H1 (cell line): ENCODE data around the gene PDZD4. TPM values are rescaled to one million over a fixed set of nuclear protein-coding genes. Genes with fewer than 3 reads are reported as not detected.

Experiments used
- CTCF ChIA-PET: fragments of 300-600 bp; sonication (Branson Sonifier 250); formaldehyde crosslinking; loops from one replicate; lab custom pipeline; 2021; ENCODE audit not compliant: partially characterized antibody; lab: Charles Lee
- POLR2A ChIA-PET: fragments of 300-600 bp; sonication (Branson Sonifier 250); formaldehyde crosslinking; loops from one replicate; lab custom pipeline; 2021; ENCODE audit warnings: inconsistent platforms; ENCODE audit not compliant: partially characterized antibody; lab: Charles Lee
- DNase-seq, 2 experiments: peaks; one replicate each; pipeline versions ENCODE4 v3.0.0 to v3.0.0-alpha.2; 2010 to 2022; ENCODE audit warnings: low spot score in 2 of 2, low read depth in 1 of 2, mixed read lengths in 1 of 2
- FAIRE-seq: peaks from 2 replicates; lab custom pipeline; 2011; peaks lifted over from hg19 to GRCh38; lab: Jason Lieb, UNC
- H2AFZ ChIP-seq: 2 replicates; pipeline ENCODE4 v1.8.1; 2012; ENCODE audit warnings: low read length, inconsistent platforms
- H2AK5ac ChIP-seq: 2 replicates; pipeline ENCODE4 v1.6.1; 2013; ENCODE audit warnings: low read depth, low read length
- H2BK120ac ChIP-seq: replicated peaks from 2 replicates; pipeline ENCODE3; 2013; ENCODE audit warnings: low read depth, low read length, inconsistent platforms
- H2BK12ac ChIP-seq: 2 replicates; pipeline ENCODE4 v1.6.1; 2013; ENCODE audit warnings: low read depth, low read length
- H2BK15ac ChIP-seq: 2 replicates; pipeline ENCODE4 v1.6.1; 2013; ENCODE audit warnings: low read length
- H2BK20ac ChIP-seq: 2 replicates; pipeline ENCODE4 v1.6.1; 2013; ENCODE audit warnings: low read length
- H2BK5ac ChIP-seq: 2 replicates; pipeline ENCODE4 v1.6.1; 2013; ENCODE audit warnings: low read depth, low read length
- H3K14ac ChIP-seq: 2 replicates; pipeline ENCODE4 v1.6.1; 2013; ENCODE audit warnings: inconsistent platforms; ENCODE audit not compliant: insufficient read length
- H3K18ac ChIP-seq: 2 replicates; pipeline ENCODE4 v1.6.1; 2013; ENCODE audit warnings: low read length; ENCODE audit errors: extremely low read depth
- H3K23ac ChIP-seq: 2 replicates; pipeline ENCODE4 v1.6.1; 2013; ENCODE audit warnings: inconsistent platforms; ENCODE audit not compliant: insufficient read length
- H3K23me2 ChIP-seq: 2 replicates; pipeline ENCODE4 v1.6.1; 2013; ENCODE audit warnings: low read depth, low read length
- H3K27ac ChIP-seq: 2 replicates; pipeline ENCODE4 v1.6.1; 2011; ENCODE audit warnings: low read depth, low read length, inconsistent platforms
- H3K27me3 ChIP-seq, 4 experiments: replicated peaks in 1 of 4; 1 replicate in 1 of 4; 2 replicates in 3 of 4; pipeline versions ENCODE4 v1.6.1 to v1.8.1; 2011 to 2013; ENCODE audit warnings: low read length in 3 of 4, mild to moderate bottlenecking in 3 of 4, inconsistent platforms in 2 of 4, mixed read lengths in 2 of 4, moderate library complexity in 1 of 4; ENCODE audit not compliant: control insufficient read depth in 3 of 4, insufficient read depth in 3 of 4; ENCODE audit errors: extremely low read depth in 1 of 4
- H3K36me3 ChIP-seq, 4 experiments: 2 replicates each; pipeline versions ENCODE4 v1.6.1 to v1.8.1; 2011 to 2013; ENCODE audit warnings: mild to moderate bottlenecking in 4 of 4, low read length in 3 of 4, moderate library complexity in 2 of 4, control low read depth in 1 of 4, inconsistent platforms in 1 of 4; ENCODE audit not compliant: insufficient read depth in 4 of 4, control insufficient read depth in 2 of 4
- H3K4ac ChIP-seq: replicated peaks from 2 replicates; pipeline ENCODE3; 2013; ENCODE audit warnings: low read length, low read depth, mixed read lengths, inconsistent platforms; ENCODE audit not compliant: insufficient read length
- H3K4me1 ChIP-seq, 4 experiments: replicated peaks in 1 of 4; 1 replicate in 1 of 4; 2 replicates in 3 of 4; pipeline versions ENCODE4 v1.6.1 to v1.8.1; 2011 to 2013; ENCODE audit warnings: low read length in 3 of 4, inconsistent platforms in 2 of 4, mixed read lengths in 1 of 4; ENCODE audit not compliant: insufficient read depth in 4 of 4, control insufficient read depth in 3 of 4
- H3K4me2 ChIP-seq, 2 experiments: 2 replicates each; pipeline versions ENCODE4 v1.6.1 to v1.8.1; 2011 to 2013; ENCODE audit warnings: low read depth in 2 of 2, low read length in 2 of 2, control low read depth in 1 of 2, inconsistent platforms in 1 of 2, mild to moderate bottlenecking in 1 of 2; ENCODE audit not compliant: insufficient read depth in 1 of 2
- H3K4me3 ChIP-seq, 4 experiments: fragments of 200-600, 300-600 bp in 1 of 4; sonication (generic), shearing (Covaris generic), sonication (Bioruptor Twin) in 1 of 4; 2 replicates each; pipeline versions ENCODE4 v1.5.1 to v1.8.1; 2011 to 2016; ENCODE audit warnings: low read length in 4 of 4, low read depth in 3 of 4, control low read depth in 2 of 4, inconsistent platforms in 2 of 4, mild to moderate bottlenecking in 2 of 4, mixed read lengths in 1 of 4, moderate library complexity in 1 of 4; ENCODE audit not compliant: insufficient read depth in 2 of 4; ENCODE audit errors: extremely low read depth in 1 of 4
- H3K56ac ChIP-seq: replicated peaks from 2 replicates; pipeline ENCODE3; 2013; ENCODE audit warnings: low read depth, mild to moderate bottlenecking, mixed read lengths, low read length, inconsistent platforms; ENCODE audit not compliant: insufficient read length
- H3K79me1 ChIP-seq: 2 replicates; pipeline ENCODE4 v1.6.1; 2013; ENCODE audit warnings: low read depth, low read length, control low read depth
- H3K79me2 ChIP-seq, 2 experiments: 2 replicates each; pipeline versions ENCODE4 v1.6.1 to v1.8.1; 2012 to 2013; ENCODE audit warnings: low read length in 2 of 2, mild to moderate bottlenecking in 2 of 2, inconsistent platforms in 1 of 2; ENCODE audit not compliant: insufficient read depth in 2 of 2, control insufficient read depth in 1 of 2
- H3K9ac ChIP-seq, 4 experiments: replicated peaks in 1 of 4; 1 replicate in 1 of 4; 2 replicates in 3 of 4; pipeline versions ENCODE4 v1.6.1 to v1.8.1; 2011 to 2013; ENCODE audit warnings: low read depth in 3 of 4, low read length in 3 of 4, control low read depth in 2 of 4, mild to moderate bottlenecking in 2 of 4, moderate library complexity in 2 of 4, inconsistent platforms in 1 of 4; ENCODE audit errors: extremely low read depth in 1 of 4
- H3K9me3 ChIP-seq, 2 experiments: 2 replicates each; pipeline versions ENCODE4 v1.6.1 to v1.8.1; 2012 to 2013; ENCODE audit warnings: mild to moderate bottlenecking in 2 of 2, moderate library complexity in 2 of 2, control low read depth in 1 of 2, inconsistent platforms in 1 of 2, low read depth in 1 of 2, low read length in 1 of 2, mixed read lengths in 1 of 2; ENCODE audit not compliant: insufficient read depth in 2 of 2
- H4K20me1 ChIP-seq, 2 experiments: replicated peaks in 1 of 2; 2 replicates each; pipeline versions ENCODE3 to v1.8.1; 2011 to 2013; ENCODE audit warnings: inconsistent platforms in 2 of 2, low read length in 2 of 2, mild to moderate bottlenecking in 1 of 2; ENCODE audit not compliant: insufficient read depth in 2 of 2, control insufficient read depth in 1 of 2
- H4K5ac ChIP-seq: 2 replicates; pipeline ENCODE4 v1.6.1; 2013; ENCODE audit warnings: low read length, low read depth, mixed read lengths, inconsistent platforms; ENCODE audit not compliant: insufficient read length
- H4K8ac ChIP-seq: 2 replicates; pipeline ENCODE4 v1.8.0; 2013; ENCODE audit warnings: mild to moderate bottlenecking, moderate library complexity, low read length, inconsistent platforms; ENCODE audit not compliant: insufficient read depth; ENCODE audit errors: extremely low read depth
- H4K91ac ChIP-seq: replicated peaks from 2 replicates; pipeline ENCODE3; 2013; ENCODE audit warnings: low read length, mixed read lengths, inconsistent platforms; ENCODE audit not compliant: insufficient read length
- CTCF ChIP-seq, 3 experiments: IDR thresholded peaks; 1 replicate in 2 of 3; 2 replicates in 1 of 3; pipeline versions ENCODE4 v1.5.1 to v1.6.1; 2011; ENCODE audit warnings: low read length in 3 of 3, mild to moderate bottlenecking in 3 of 3, inconsistent platforms in 2 of 3, low read depth in 1 of 3, moderate library complexity in 1 of 3; ENCODE audit not compliant: insufficient read depth in 1 of 3; ENCODE audit errors: control extremely low read depth in 1 of 3
- SIX5 ChIP-seq: IDR thresholded peaks from 2 replicates; pipeline ENCODE4 v1.6.1; 2011; ENCODE audit warnings: mild to moderate bottlenecking, low read depth, low read length
- WGBS, 2 experiments: shearing (Covaris generic) in 1 of 2; methylation state at CpG; one replicate each; pipeline versions ENCODE4 v1.1.6 to v1.1.7; 2013 to 2015; ENCODE audit warnings: low lambda C conversion rate in 2 of 2, mixed read lengths in 2 of 2, inconsistent platforms in 1 of 2, low coverage in 1 of 2, missing lambda C conversion rate in 1 of 2; ENCODE audit not compliant: insufficient replicate concordance in 2 of 2, insufficient coverage in 1 of 2, insufficient read length in 1 of 2; ENCODE audit errors: extremely low coverage in 1 of 2, missing lambda C conversion rate in 1 of 2; 5-methylcytosine and 5-hydroxymethylcytosine counted together
- polyA plus RNA-seq, 7 experiments: library from polyadenylated mRNA; depleted of rRNA in 3 of 7; stranded (reverse) in 5 of 7; unstranded in 2 of 7; fragments of >200 nt in 5 of 7; fragments of 200-250 nt in 2 of 7; gene quantifications; 1 replicate in 5 of 7; 2 replicates in 1 of 7; 4 replicates in 1 of 7; pipeline versions ENCODE4 v1.2.1 to v1.2.3, GENCODE V29; 2011 to 2013; ENCODE audit warnings: missing spikeins in 2 of 7, mixed read lengths in 2 of 7
- total RNA-seq: library from RNA; stranded (reverse); fragmentation: NEBNext Ultra II Directional; extraction: Animal tissue kit (Norgen Biotek cat#: 25700); gene quantifications from 2 replicates; pipeline ENCODE4 v1.2.1, GENCODE V29; 2021

The PDZD4 gene
- total and polyA plus RNA-seq, 2 of the 8 experiments (the other 6 are each of a cell fraction or from before 2014, with no cell fraction given) = 45.8 to 169 TPM

DNA sequence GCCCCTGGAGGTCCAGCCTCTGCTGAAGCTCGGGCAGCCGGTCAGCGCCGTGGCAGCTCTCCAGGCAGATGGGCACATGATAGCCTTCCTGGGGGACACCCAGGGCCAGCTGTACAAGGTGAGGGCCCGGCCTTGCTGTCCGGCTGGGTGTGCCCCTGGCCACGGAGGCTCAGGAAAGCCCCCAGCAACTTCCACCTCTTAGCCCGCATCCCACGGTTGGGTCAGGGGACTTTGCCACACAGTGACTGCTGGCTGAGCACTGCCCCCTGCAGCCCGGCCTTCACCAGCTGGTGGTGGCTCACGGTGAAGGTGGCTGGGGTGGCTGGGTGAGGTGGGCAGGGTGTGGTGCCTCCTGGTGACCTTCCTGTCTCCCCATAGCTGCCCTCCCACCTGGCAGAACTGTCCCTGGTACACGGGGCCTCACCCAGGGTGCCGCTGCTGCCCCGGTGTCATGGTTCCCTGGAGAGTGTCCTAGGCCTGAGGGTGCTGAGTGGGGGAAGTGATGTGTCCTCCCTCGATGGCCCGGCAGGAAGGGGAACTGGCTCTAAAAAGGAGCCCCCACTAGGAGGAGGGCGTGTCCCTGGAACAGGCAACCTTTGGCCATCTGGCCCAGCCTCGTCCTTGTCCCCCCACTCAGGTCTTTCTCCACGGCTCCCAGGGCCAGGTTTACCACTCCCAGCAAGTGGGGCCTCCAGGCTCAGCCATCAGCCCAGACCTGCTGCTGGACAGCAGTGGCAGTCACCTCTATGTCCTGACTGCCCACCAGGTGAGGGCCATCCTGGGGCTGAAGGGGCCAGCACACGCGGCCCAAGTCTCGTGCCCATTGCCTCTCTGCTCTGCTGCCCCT is 61.8 kb downstream of the PDZD4 start:
- H3K79me2 ChIP-seq = no peaks in the 10 kb centered on the region
- FAIRE-seq (no peak), DNase-seq (no peak)
- no peak overlapping the region for H2BK120ac ChIP-seq
- TF ChIP-seq SIX5 (no peak), CTCF (IDR thresholded peaks at IDR 0.05; ENCODE audit: control extremely low read depth in 1 of 3, insufficient read depth in 1 of 3, low read depth in 1 of 3, low read length in 3 of 3) (peak in 2 of 3 experiments; percentile 11 to 25; a peak in 1 of 4 replicates)
- H3K36me3 ChIP-seq = no peaks in the 10 kb centered on the region
- H3K4me3 ChIP-seq = no peak overlapping the region
- no peak overlapping the region for H3K27ac ChIP-seq
- H3K4me2 ChIP-seq = no peak overlapping the region
- no peak overlapping the region for H3K56ac ChIP-seq
- no peaks in the 10 kb centered on the region for H3K9me3 ChIP-seq
- H3K18ac ChIP-seq = no peak overlapping the region
- H2BK15ac ChIP-seq = no peak overlapping the region
- peaks cover 0 to 8% (median 4%) of the 10 kb centered on the region in 4 experiments; a peak in 5 of 7 replicates for H3K4me1 ChIP-seq
- 92% methylated on average over 11 of the region's 22 CpGs; no CpG with 5 or more reads in 1 of the 2 experiments for WGBS, 2 experiments
- H2BK20ac ChIP-seq = no peak overlapping the region
- H2AK5ac ChIP-seq = no peak overlapping the region
- no peak overlapping the region for H2AFZ ChIP-seq
- H3K4ac ChIP-seq = no peak overlapping the region
- H2BK12ac ChIP-seq = no peak overlapping the region
- H3K23me2 ChIP-seq = no peaks in the 10 kb centered on the region
- H4K20me1 ChIP-seq = no peaks in the 10 kb centered on the region
- H2BK5ac ChIP-seq = no peak overlapping the region
- H3K23ac ChIP-seq = no peak overlapping the region
- no peak overlapping the region for H4K8ac ChIP-seq
- ChIA-PET POLR2A (interaction anchor here (1.1 to 3.0 kb wide), 2 partner anchors 10 to 203 kb away, joined by 3 to 13 read pairs; partner anchors contain the start of gene HCFC1), CTCF (interaction anchor here (0.7 to 1.9 kb wide), 9 partner anchors 10 to 171 kb away, joined by 3 to 10 read pairs (median 4); partner anchors contain the start of gene SRPK3)
- no peak overlapping the region for H4K91ac ChIP-seq
- H3K9ac ChIP-seq = no peak overlapping the region
- no peaks in the 10 kb centered on the region for H3K27me3 ChIP-seq
- no peak overlapping the region for H4K5ac ChIP-seq
- H3K14ac ChIP-seq = no peak overlapping the region
- no peaks in the 10 kb centered on the region for H3K79me1 ChIP-seq
